ENCODE results near the gene PTPRN. TPM values are rescaled to one million over a fixed set of nuclear protein-coding genes. Genes with fewer than 3 reads are reported as not detected.
A peak's percentile ranks its signal among the peaks of the same experiment; 100 is the strongest.

The PTPRN gene
- total and polyA plus RNA-seq, 8 donors = 0.17 to 1.4 (median 0.79) TPM; not detected in 1

- intact Hi-C loops (cut with DNase I) = loop anchor here in 1 of 2 donors (10.0 kb wide), 1 partner anchor 254 kb away; no protein-coding TSS in a partner anchor
- ATAC-seq = peak; percentile 93
- peaks cover 29 to 83% of the 10 kb centered on the region in 2 donors for H3K27me3 ChIP-seq
Observed at GRCh38 chr2:219308142-219309101, 779 bp downstream of the PTPRN start.

GRCh38 chr2:219306047-219306446 is 3.2 kb downstream of the PTPRN start:
- H3K9me3 ChIP-seq = no peaks in the 10 kb centered on the region
- ATAC-seq (no peak), DNase-seq (no peak)
- TF ChIP-seq, protein P1, sequence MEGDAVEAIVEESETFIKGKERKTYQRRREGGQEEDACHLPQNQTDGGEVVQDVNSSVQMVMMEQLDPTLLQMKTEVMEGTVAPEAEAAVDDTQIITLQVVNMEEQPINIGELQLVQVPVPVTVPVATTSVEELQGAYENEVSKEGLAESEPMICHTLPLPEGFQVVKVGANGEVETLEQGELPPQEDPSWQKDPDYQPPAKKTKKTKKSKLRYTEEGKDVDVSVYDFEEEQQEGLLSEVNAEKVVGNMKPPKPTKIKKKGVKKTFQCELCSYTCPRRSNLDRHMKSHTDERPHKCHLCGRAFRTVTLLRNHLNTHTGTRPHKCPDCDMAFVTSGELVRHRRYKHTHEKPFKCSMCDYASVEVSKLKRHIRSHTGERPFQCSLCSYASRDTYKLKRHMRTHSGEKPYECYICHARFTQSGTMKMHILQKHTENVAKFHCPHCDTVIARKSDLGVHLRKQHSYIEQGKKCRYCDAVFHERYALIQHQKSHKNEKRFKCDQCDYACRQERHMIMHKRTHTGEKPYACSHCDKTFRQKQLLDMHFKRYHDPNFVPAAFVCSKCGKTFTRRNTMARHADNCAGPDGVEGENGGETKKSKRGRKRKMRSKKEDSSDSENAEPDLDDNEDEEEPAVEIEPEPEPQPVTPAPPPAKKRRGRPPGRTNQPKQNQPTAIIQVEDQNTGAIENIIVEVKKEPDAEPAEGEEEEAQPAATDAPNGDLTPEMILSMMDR (IDR thresholded peaks at IDR 0.05) = no peak
- intact Hi-C loops (cut with DNase I) = loop anchor here in 1 of 2 donors (10.0 kb wide), 1 partner anchor 251 kb away; no protein-coding TSS in a partner anchor
- peaks cover 28 to 88% of the 10 kb centered on the region in 2 donors for H3K27me3 ChIP-seq
- no peaks in the 10 kb centered on the region for H3K36me3 ChIP-seq
- no peak overlapping the region for H3K4me3 ChIP-seq
- no peak overlapping the region for H3K27ac ChIP-seq
- H3K4me1 ChIP-seq = no peaks in the 10 kb centered on the region

More at GRCh38 chr2:219308142-219309101, 779 bp downstream of the PTPRN start:
- Histone ChIP-seq H3K4me1 (no peaks in the 10 kb centered on the region), H3K27ac (no peak overlapping the region), H3K4me3 (no peak overlapping the region), H3K9me3 (no peaks in the 10 kb centered on the region), H3K36me3 (no peaks in the 10 kb centered on the region)
- DNase-seq = peak in 3 of 4 donors; percentile 61 to 88 (median 73)
- TF ChIP-seq, protein P1 (IDR thresholded peaks at IDR 0.05) = no peak

DNA sequence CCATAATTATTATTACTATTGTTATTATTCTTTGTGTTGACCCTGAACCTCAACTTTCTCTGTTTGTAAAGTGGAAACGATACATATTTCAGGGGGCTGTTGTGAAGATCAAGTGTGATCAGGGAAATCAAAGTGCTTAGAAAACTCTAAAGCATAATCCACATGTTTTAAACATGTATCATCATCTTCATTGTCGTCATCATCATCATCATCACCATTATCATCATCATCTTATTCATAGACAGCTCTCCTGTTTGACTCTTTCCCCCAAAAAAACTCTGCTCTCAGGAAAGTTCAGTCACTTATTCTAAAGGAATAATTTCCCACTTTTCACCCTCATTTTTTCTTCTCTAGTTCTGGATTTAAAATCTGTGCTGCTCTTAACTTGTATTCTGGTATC is 5.0 kb downstream of the PTPRN start:
- intact Hi-C loops (cut with DNase I) = loop anchor here in 1 of 2 donors (10.0 kb wide), 1 partner anchor 249 kb away; no protein-coding TSS in a partner anchor
- H3K27me3 ChIP-seq = peaks cover 9 to 88% of the 10 kb centered on the region in 2 donors
- TF ChIP-seq, protein P1 (IDR thresholded peaks at IDR 0.05) = no peak
- DNase-seq (no peak), ATAC-seq (no peak)
- no peak overlapping the region for H3K4me3 ChIP-seq
- H3K4me1 ChIP-seq = no peaks in the 10 kb centered on the region
- H3K27ac ChIP-seq = no peak overlapping the region
- no peaks in the 10 kb centered on the region for H3K9me3 ChIP-seq
- no peaks in the 10 kb centered on the region for H3K36me3 ChIP-seq

DNA sequence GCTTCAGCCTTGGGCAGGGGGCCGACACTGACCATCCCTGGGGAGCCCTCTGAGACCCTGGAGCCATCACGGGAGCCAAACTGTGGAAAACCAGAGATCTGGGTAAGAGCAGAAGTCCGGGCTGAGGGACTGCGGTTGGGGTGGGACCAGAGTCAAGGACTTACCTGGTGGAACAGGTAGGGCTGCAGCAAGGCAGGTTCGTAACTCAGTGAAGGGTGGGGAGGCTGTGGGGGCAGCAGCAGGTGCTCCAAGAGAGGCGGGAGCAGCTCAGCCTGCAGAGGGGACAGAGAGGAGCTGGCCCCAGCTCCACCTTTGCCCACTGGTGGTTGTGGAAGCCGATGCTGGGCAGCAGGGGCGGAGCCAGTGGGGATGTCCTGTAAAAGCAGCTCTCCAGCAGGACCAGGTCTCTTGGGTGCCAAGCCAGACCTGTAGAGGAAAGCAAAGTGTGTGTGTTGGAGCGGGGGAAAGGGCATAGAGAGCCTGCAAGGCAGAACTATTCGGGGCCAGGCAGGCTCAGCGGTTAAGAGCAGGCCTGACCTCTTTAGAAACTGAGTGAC is 6.7 kb downstream of the PTPRN start:
- H3K36me3 ChIP-seq = no peaks in the 10 kb centered on the region
- H3K9me3 ChIP-seq = no peaks in the 10 kb centered on the region
- H3K4me3 ChIP-seq = no peak overlapping the region
- no peak overlapping the region for H3K27ac ChIP-seq
- no peak for ATAC-seq
- H3K4me1 ChIP-seq = peaks cover 0 to 5% of the 10 kb centered on the region in 2 donors
- DNase-seq = peak in 1 of 4 donors; percentile 62
- H3K27me3 ChIP-seq = peaks cover 0 to 82% of the 10 kb centered on the region in 2 donors
- TF ChIP-seq, protein P1 (IDR thresholded peaks at IDR 0.05) = no peak
- intact Hi-C loops (cut with DNase I) = loop anchor here in 1 of 2 donors (10.0 kb wide), 1 partner anchor 248 kb away; no protein-coding TSS in a partner anchor

Measured in left lung (tissue), 10 donors.